PC-9 (cell line): ENCODE measurements around the gene RTL10. TPM values are rescaled to one million over a fixed set of nuclear protein-coding genes. Genes with fewer than 3 reads are reported as not detected.
A peak's percentile ranks its signal among the peaks of the same experiment; 100 is the strongest.

Source experiments
- BruUV-seq: library from RNA; stranded (reverse); fragments of 400-500 nt; replicated peaks from 2 replicates; lab custom pipeline; 2021; lab: Mats Ljungman, UMichigan
- CTCF ChIA-PET: fragments of 300-600 bp; sonication (Branson Sonifier 250); formaldehyde crosslinking; loops from one replicate; lab custom pipeline; 2022; ENCODE audit warnings: antibody characterized with exemption; lab: Charles Lee
- POLR2A ChIA-PET: fragments of 300-600 bp; sonication (Branson Sonifier 250); formaldehyde crosslinking; loops from one replicate; lab custom pipeline; 2022; ENCODE audit warnings: antibody characterized with exemption; ENCODE audit not compliant: unreplicated experiment; lab: Charles Lee
- DNase-seq, 2 experiments: peaks; one replicate each; pipeline versions ENCODE4 v3.0.0 to v3.0.0-alpha.2; 2015 to 2022; ENCODE audit warnings: mixed read lengths in 1 of 2
- H2AFZ ChIP-seq: fragments of 200-600 bp; sonication (generic); 2 replicates; pipeline ENCODE4 v1.8.1; 2017; ENCODE audit warnings: antibody characterized with exemption
- H3F3A ChIP-seq: fragments of 200-600 bp; sonication (generic); 2 replicates; pipeline ENCODE4 v1.8.1; 2017; ENCODE audit warnings: antibody characterized with exemption, mild to moderate bottlenecking, low read depth; ENCODE audit not compliant: insufficient read depth
- H3K27ac ChIP-seq: fragments of 200-600 bp; sonication (generic); 2 replicates; pipeline ENCODE4 v1.6.1; 2016; ENCODE audit warnings: mixed run types
- H3K27me3 ChIP-seq: fragments of 200-600 bp; sonication (generic); 2 replicates; pipeline ENCODE4 v1.6.1; 2016; ENCODE audit warnings: low read depth, mixed run types; ENCODE audit not compliant: insufficient read depth
- H3K36me3 ChIP-seq: fragments of 200-600 bp; sonication (generic); 2 replicates; pipeline ENCODE4 v1.6.1; 2016; ENCODE audit warnings: low read depth, mixed run types
- H3K4me1 ChIP-seq: fragments of 200-600 bp; sonication (generic); replicated peaks from 2 replicates; pipeline ENCODE4 v1.6.1; 2016; ENCODE audit warnings: mixed run types; ENCODE audit not compliant: insufficient read depth
- H3K4me2 ChIP-seq: fragments of 200-600 bp; sonication (generic); 2 replicates; pipeline ENCODE4 v1.6.1; 2017; ENCODE audit warnings: mixed run types
- H3K4me3 ChIP-seq: fragments of 200-600 bp; sonication (generic); 2 replicates; pipeline ENCODE4 v1.6.1; 2016; ENCODE audit warnings: mixed run types
- H3K79me2 ChIP-seq: fragments of 200-600 bp; sonication (generic); 2 replicates; pipeline ENCODE4 v1.6.1; 2017; ENCODE audit warnings: low read depth, mixed run types
- H3K9me2 ChIP-seq: fragments of 200-600 bp; sonication (generic); 2 replicates; pipeline ENCODE4 v1.8.1; 2017; ENCODE audit warnings: mild to moderate bottlenecking; ENCODE audit not compliant: insufficient read depth
- H3K9me3 ChIP-seq: fragments of 200-600 bp; sonication (generic); 2 replicates; pipeline ENCODE4 v1.8.1; 2016; ENCODE audit warnings: low read depth; ENCODE audit not compliant: insufficient read depth
- H4K20me1 ChIP-seq: fragments of 200-600 bp; sonication (generic); 2 replicates; pipeline ENCODE4 v1.8.1; 2017; ENCODE audit not compliant: insufficient read depth
- EZH2 ChIP-seq: fragments of 200-600 bp; sonication (generic); IDR thresholded peaks from 2 replicates; pipeline ENCODE4 v1.8.0; 2017; ENCODE audit warnings: antibody characterized with exemption, low read depth
- intact Hi-C: fragments of 100-400 bp; cut with micrococcal nuclease; formaldehyde crosslinking; loops from one replicate; pipeline ENCODE4 v1.10.0; 2022; ENCODE audit not compliant: unreplicated experiment
- total RNA-seq: library from RNA; stranded (reverse); gene quantifications from 2 replicates; pipeline ENCODE4 v1.2.3, GENCODE V29; 2021
- TF ChIP-seq, protein P1 (sequence below): fragments of 200-600 bp; sonication (generic); conservative IDR thresholded peaks from 2 replicates; pipeline ENCODE4 v1.6.1; 2017; ENCODE audit warnings: mixed run types, antibody characterized with exemption, mild to moderate bottlenecking, moderate library complexity

The RTL10 gene
- total RNA-seq, 1 experiment from 2014 or later, result 23.5 TPM

DNA sequence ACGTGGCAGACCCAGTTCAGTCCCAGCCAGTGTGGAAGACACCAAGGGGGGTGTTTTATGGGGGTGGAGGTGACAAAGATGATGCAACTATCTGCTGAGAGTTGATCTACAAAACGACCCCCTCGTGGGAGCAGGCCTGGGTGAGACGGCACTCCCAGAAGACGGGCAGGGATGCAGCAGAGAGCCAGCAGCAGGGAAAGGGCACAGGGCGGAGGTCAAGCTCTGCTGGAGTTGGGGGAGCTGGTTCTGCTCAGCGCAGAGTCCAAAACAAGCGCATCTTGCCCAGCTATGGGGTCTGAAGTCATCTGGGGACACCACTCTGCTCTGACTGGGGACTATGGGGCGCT, 3.9 kb downstream of the RTL10 start:
- TF ChIP-seq, protein P1, sequence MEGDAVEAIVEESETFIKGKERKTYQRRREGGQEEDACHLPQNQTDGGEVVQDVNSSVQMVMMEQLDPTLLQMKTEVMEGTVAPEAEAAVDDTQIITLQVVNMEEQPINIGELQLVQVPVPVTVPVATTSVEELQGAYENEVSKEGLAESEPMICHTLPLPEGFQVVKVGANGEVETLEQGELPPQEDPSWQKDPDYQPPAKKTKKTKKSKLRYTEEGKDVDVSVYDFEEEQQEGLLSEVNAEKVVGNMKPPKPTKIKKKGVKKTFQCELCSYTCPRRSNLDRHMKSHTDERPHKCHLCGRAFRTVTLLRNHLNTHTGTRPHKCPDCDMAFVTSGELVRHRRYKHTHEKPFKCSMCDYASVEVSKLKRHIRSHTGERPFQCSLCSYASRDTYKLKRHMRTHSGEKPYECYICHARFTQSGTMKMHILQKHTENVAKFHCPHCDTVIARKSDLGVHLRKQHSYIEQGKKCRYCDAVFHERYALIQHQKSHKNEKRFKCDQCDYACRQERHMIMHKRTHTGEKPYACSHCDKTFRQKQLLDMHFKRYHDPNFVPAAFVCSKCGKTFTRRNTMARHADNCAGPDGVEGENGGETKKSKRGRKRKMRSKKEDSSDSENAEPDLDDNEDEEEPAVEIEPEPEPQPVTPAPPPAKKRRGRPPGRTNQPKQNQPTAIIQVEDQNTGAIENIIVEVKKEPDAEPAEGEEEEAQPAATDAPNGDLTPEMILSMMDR, result no peak
- TF ChIP-seq EZH2, result no peak
- Histone ChIP-seq H3K4me3 (no peak overlapping the region), H3K4me2 (peak overlapping the region; percentile 75), H3K36me3 (no peaks in the 10 kb centered on the region), H3K9me2 (no peaks in the 10 kb centered on the region), H3K9me3 (no peaks in the 10 kb centered on the region), H3K27ac (peak overlapping the region; percentile 81; the same call in 1 of the 2 replicates), H3K79me2 (peaks cover 66% of the 10 kb centered on the region), H4K20me1 (no peaks in the 10 kb centered on the region; the same call in 1 of the 2 replicates), H3F3A (peaks cover 15% of the 10 kb centered on the region), H3K27me3 (no peaks in the 10 kb centered on the region), H2AFZ (no peak overlapping the region), H3K4me1 (peaks cover 50% of the 10 kb centered on the region)
- no TSS peak for BruUV-seq
- intact Hi-C loops, result loop anchor here (5.0 kb wide), 1 partner anchor 83 kb away; no protein-coding TSS in a partner anchor
- DNase-seq, result no peak
- CTCF ChIA-PET, result no interaction called here
- POLR2A ChIA-PET, result no interaction called here

DNA sequence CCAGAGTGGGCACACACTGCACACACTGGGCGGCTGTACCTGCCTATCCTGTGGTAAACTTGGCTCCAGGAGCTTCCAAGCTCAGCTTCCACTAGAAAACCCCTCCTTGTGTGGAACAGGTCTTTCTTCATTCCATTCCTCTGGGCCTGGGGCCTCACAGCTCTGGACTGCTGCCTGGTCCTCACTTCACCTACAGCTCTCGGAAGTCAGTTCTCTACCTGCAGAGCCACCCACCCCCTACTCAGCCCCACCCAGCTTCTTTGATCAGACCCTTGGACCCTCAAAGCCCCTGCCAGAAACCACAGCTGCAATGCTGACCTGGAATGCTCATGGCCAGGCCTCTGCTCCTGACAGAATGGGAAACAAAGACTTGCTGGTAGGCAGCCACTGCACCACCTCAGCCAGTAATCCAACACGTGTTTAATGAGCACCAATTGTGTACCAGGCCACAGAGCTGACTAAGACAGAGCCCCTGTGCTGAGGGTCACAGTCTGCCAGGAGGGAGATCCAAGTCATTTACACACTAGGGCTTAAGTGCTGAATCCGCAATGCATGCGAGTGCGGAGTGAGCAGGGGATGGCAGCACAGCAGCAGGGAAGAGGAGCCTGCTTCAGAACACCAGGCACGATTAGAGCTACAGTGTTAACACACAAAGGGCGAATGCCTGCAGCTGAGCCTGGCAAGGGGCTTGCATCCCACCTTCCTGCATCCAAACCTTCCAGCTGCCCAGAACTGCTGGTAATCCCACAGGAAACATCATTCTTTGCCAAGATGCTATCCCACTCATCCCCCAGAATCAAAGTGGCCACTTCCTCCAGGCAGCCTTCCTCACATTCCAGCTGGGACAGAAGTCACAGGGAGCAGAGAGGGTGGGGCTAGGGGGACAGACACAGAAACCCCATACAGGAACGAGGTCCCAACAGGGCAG, 4.6 kb downstream of the RTL10 start:
- ChIA-PET CTCF (no interaction called here), POLR2A (interaction anchor here (0.6 kb wide), 1 partner anchor 1878 kb away, joined by 5 read pairs; no protein-coding TSS in a partner anchor)
- intact Hi-C loops, result loop anchor here (2.0 to 5.0 kb wide), 2 partner anchors 43 to 83 kb away; no protein-coding TSS in a partner anchor
- Histone ChIP-seq H4K20me1 (no peaks in the 10 kb centered on the region; the same call in 1 of the 2 replicates), H3F3A (peaks cover 15% of the 10 kb centered on the region), H3K27ac (peak overlapping the region; percentile 81), H3K4me2 (peak overlapping the region; percentile 75), H3K9me3 (no peaks in the 10 kb centered on the region), H3K27me3 (no peaks in the 10 kb centered on the region), H3K9me2 (no peaks in the 10 kb centered on the region), H3K79me2 (peaks cover 62% of the 10 kb centered on the region), H3K4me3 (peak overlapping the region; percentile 31; the same call in 1 of the 2 replicates), H2AFZ (no peak overlapping the region), H3K4me1 (peaks cover 50% of the 10 kb centered on the region), H3K36me3 (no peaks in the 10 kb centered on the region)
- no TSS peak for BruUV-seq
- peak; percentile 72 to 87 for DNase-seq
- TF ChIP-seq EZH2, result no peak
- TF ChIP-seq, protein P1, result no peak

DNA sequence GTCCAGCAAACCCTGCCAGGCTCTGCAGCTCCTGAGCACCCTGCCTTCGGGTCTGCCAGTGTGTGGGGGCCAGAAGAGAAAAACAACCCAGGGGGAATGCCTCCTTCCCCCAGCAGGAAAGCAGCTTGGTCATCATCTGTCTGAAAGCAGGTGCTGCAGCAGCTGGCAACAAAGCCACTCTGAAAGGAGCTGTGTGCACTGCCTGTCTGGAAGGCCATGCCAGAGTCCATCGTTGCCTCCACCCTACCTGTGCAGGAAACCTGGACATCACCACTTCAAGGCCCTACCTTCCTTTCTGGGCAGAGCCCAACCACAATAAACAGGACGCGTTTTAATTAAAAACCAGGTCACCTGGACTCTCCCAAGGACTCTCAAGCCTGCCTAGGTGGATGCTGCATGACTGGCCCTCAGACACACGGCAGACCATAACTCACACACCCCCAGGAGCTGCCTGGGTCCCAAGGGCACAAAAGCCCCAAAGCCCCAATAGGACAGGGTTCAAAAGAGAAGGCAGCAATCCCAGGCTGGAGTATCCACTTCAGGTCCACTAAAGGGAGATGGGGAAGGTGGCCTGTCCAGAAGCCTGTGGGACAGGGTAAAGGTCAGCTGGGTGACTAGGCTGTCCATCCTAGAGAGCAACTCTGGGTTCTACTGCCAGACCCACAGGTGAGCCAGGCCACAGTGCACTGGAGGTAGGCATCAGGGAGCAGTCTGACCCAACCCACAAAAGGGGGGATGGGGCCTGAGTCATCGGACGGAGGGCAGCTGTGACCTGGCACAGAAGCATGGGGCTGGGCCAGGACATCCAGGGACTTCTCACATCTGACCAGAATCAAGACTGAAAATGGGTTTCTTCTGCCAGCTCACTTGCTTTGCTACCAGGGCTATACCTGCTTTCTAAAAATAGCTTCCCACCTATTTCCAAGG, 6.1 kb downstream of the RTL10 start:
- ChIA-PET CTCF (no interaction called here), POLR2A (interaction anchor here (0.7 kb wide), 1 partner anchor 75 kb away, joined by 3 read pairs; no protein-coding TSS in a partner anchor)
- H3K4me2 ChIP-seq, result peak overlapping the region; percentile 75
- H3K79me2 ChIP-seq, result peaks cover 52% of the 10 kb centered on the region
- no peak overlapping the region for H2AFZ ChIP-seq
- H3K9me2 ChIP-seq, result no peaks in the 10 kb centered on the region
- no peak for TF ChIP-seq EZH2
- TF ChIP-seq, protein P1, result no peak
- TSS peak; percentile 4 for BruUV-seq
- H3K9me3 ChIP-seq, result no peaks in the 10 kb centered on the region
- H3K4me1 ChIP-seq, result peaks cover 50% of the 10 kb centered on the region
- peaks cover 15% of the 10 kb centered on the region for H3F3A ChIP-seq
- H3K27me3 ChIP-seq, result no peaks in the 10 kb centered on the region
- peak overlapping the region; percentile 81 for H3K27ac ChIP-seq
- DNase-seq, result peak; percentile 78 to 84
- peak overlapping the region; percentile 31; the same call in 1 of the 2 replicates for H3K4me3 ChIP-seq
- H3K36me3 ChIP-seq, result no peaks in the 10 kb centered on the region
- intact Hi-C loops, result loop anchor here (2.0 kb wide), 1 partner anchor 42 kb away; no protein-coding TSS in a partner anchor
- H4K20me1 ChIP-seq, result no peaks in the 10 kb centered on the region; the same call in 1 of the 2 replicates
